ENCODE results near the gene TNFSF8.

The TNFSF8 gene

DNA sequence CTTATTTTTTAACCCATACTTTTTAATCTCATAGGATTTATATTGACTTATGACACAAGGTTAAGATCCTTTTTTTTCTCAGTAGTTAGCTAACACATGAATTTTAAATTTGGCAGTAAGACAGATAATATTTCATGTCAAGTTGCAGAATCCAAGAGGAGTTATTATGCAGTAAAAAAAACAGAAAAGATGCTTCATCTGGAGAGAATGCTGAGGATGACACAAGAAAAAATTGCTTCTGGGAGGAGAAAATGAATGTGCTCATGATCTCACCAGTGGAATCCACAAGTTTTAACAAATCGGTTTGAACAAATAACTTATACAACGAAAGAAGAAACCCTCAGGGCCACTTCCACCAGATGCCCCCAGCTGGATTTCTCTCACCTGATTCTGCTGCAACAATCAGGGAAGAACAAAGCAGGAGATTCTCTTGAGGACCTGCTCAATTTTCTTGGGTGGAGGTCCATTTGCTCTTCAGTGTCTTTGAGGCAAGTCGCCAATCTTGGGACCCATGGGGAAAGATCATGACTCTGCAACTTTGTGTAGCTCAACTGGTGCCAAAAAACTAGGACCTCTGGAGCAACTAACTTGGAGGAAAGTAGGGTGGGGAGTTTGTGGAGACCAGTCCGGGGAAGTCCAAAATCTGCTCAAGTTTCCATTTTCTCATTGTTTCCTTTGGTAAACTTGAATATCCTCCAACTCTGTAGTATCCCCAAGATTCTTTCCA, 74.0 kb downstream of the TNFSF8 start:
- no peak for TF ChIP-seq POLR2A (IDR thresholded peaks at IDR 0.05; ENCODE audit: low read depth, low read length)
- no peak for FAIRE-seq
- no peak for DNase-seq (ENCODE audit: insufficient read length, low spot score)

- no peak for TF ChIP-seq POLR2A (IDR thresholded peaks at IDR 0.05; ENCODE audit: low read depth, low read length)
- no peak for DNase-seq (ENCODE audit: insufficient read length, low spot score)
- FAIRE-seq = no peak
Measured at GRCh38 chr9:114855488-114855887, 74.9 kb downstream of the TNFSF8 start.

DNA sequence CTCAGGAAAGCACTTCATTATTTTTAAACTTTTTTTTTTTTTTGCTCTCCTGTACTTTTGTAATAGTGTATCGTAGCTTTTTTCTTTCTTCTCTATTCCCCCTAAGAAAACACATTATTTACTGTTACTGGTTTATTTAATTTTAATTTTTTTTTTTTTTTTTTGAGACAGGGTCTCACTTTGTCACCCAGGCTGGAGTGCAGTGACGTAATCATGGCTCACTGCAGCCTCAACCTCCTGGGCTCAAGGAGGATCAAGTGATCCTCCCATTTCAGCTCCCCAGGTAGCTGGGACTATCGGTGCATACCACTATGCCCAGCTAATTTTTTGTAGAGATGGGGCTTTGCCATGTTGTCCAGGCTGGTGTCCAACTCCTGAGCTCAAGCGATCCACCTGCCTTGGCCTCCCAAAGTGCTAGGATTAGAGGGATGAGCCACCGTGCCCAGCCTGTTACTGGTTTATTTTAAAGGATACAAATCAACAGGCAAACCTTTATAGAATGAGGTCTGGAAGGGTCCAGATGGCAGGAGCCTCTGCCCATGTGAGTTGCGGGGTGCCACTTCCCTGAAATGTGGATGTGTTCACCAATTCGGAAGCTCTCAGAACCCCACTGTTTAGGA, 75.5 kb downstream of the TNFSF8 start:
- FAIRE-seq = no peak
- no peak for TF ChIP-seq POLR2A (IDR thresholded peaks at IDR 0.05; ENCODE audit: low read depth, low read length)

GRCh38 chr9:114853071-114853855, 77.1 kb downstream of the TNFSF8 start:
- no peak for FAIRE-seq
- TF ChIP-seq POLR2A (IDR thresholded peaks at IDR 0.05; ENCODE audit: low read depth, low read length) = no peak
- DNase-seq (ENCODE audit: insufficient read length, low spot score) = no peak

More for the DNA sequence above, 75.5 kb downstream of the TNFSF8 start:
- no peak for DNase-seq (ENCODE audit: insufficient read length, low spot score)

DNA sequence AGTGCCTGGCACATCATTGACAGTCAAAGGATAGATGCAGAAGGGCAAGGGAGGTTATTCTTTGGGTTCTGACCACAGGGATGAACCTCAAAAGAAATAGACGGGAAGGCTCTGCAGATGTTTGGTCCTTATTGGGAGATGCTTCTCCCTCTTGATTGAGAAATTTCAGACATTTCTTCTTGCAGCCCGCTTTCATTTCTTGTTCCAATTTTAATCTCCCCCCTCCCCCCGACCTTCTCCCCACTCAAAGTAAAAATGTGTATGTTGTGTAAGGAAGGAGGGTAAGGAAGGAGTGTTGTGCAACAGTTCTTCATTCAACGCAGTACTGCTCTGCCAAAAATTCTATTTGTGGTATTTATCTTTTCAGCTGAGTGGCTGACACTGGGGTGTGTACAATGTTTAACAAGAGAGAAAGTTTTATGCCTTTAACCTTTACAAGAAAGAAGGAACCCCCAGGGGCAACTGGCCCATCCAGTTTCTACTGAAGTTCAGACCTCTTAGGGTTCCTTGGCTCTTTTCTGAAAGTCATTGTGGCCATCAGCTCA, 78.3 kb downstream of the TNFSF8 start:
- FAIRE-seq (no peak), DNase-seq (ENCODE audit: insufficient read length, low spot score) (no peak)
- no peak for TF ChIP-seq POLR2A (IDR thresholded peaks at IDR 0.05; ENCODE audit: low read depth, low read length)

- DNase-seq (ENCODE audit: insufficient read length, low spot score) (no peak), FAIRE-seq (no peak)
- TF ChIP-seq POLR2A (IDR thresholded peaks at IDR 0.05; ENCODE audit: low read depth, low read length) = no peak
Measured at GRCh38 chr9:114851306-114851705, 79.1 kb downstream of the TNFSF8 start.

Data from H54 (cell line).